Measurements from ENCODE around the gene CDH5. TPM values are rescaled to one million over a fixed set of nuclear protein-coding genes. Genes with fewer than 3 reads are reported as not detected.

The CDH5 gene
- total RNA-seq, 1 experiment from 2014 or later: 3.6 TPM

DNA sequence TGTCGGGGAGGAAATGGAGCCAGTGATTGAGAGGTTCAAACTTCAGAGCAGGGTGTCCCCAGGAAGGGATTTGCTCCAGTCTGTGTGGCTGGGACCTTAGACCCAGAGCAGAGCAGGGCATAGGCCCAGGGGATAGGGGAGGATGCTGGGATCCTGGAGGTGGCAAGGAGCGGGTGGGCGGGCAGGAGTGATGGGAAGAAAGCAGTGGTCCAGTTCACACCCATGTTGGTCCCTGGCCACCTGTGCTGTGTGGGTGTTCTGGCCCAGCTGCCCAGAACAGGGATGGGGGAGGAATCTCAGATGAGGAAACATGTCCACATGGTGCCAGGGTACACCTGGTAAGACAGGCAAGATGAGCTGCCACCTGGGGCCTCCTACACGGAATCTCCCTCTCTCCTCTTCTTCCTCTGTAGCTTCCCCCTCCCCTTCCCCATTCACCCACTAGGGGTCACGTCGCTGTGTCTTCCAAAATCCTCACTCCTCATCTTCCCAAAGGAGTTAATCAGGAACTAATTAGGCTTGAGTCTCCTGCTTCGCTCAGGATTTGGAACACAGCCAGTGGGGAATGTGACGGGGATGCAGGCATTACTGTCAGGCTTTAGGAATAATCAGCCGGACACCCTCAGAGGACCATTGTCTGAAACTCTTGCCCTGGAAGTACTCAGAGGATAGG, 62.9 kb downstream of the CDH5 start:
- no peak overlapping the region for H3K27ac ChIP-seq
- no peaks in the 10 kb centered on the region for H3K9me3 ChIP-seq (ENCODE audit: insufficient read depth, low read depth)
- H3K9me2 ChIP-seq (ENCODE audit: insufficient read depth): no peaks in the 10 kb centered on the region
- no peaks in the 10 kb centered on the region for H4K20me1 ChIP-seq (ENCODE audit: insufficient read depth)
- TF ChIP-seq, protein P1, sequence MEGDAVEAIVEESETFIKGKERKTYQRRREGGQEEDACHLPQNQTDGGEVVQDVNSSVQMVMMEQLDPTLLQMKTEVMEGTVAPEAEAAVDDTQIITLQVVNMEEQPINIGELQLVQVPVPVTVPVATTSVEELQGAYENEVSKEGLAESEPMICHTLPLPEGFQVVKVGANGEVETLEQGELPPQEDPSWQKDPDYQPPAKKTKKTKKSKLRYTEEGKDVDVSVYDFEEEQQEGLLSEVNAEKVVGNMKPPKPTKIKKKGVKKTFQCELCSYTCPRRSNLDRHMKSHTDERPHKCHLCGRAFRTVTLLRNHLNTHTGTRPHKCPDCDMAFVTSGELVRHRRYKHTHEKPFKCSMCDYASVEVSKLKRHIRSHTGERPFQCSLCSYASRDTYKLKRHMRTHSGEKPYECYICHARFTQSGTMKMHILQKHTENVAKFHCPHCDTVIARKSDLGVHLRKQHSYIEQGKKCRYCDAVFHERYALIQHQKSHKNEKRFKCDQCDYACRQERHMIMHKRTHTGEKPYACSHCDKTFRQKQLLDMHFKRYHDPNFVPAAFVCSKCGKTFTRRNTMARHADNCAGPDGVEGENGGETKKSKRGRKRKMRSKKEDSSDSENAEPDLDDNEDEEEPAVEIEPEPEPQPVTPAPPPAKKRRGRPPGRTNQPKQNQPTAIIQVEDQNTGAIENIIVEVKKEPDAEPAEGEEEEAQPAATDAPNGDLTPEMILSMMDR (conservative IDR thresholded peaks at IDR 0.05): no peak
- no peak for TF ChIP-seq EZH2 (IDR thresholded peaks at IDR 0.05; ENCODE audit: low read depth)
- CTCF ChIA-PET: no interaction called here
- DNase-seq: no peak
- H3F3A ChIP-seq (ENCODE audit: insufficient read depth, low read depth): peaks cover 8% of the 10 kb centered on the region; the same call in 1 of the 2 replicates
- peaks cover 15% of the 10 kb centered on the region for H3K4me1 ChIP-seq (replicated peaks; ENCODE audit: insufficient read depth)
- H3K27me3 ChIP-seq (ENCODE audit: insufficient read depth, low read depth): 0 out of 2 replicates have a peak, but pooled peaks cover 3% of the 10 kb centered on the region
- H3K4me2 ChIP-seq: no peak overlapping the region
- no peak overlapping the region for H2AFZ ChIP-seq
- no peaks in the 10 kb centered on the region for H3K36me3 ChIP-seq (ENCODE audit: low read depth)
- BruUV-seq (replicated peaks): no TSS peak
- intact Hi-C loops (cut with micrococcal nuclease; ENCODE audit: unreplicated experiment): no loop called here
- POLR2A ChIA-PET (ENCODE audit: unreplicated experiment): interaction anchor here (0.6 kb wide), 1 partner anchor 151 kb away, joined by 6 read pairs; no protein-coding TSS in a partner anchor
- H3K4me3 ChIP-seq: no peak overlapping the region
- H3K79me2 ChIP-seq (ENCODE audit: low read depth): no peaks in the 10 kb centered on the region

DNA sequence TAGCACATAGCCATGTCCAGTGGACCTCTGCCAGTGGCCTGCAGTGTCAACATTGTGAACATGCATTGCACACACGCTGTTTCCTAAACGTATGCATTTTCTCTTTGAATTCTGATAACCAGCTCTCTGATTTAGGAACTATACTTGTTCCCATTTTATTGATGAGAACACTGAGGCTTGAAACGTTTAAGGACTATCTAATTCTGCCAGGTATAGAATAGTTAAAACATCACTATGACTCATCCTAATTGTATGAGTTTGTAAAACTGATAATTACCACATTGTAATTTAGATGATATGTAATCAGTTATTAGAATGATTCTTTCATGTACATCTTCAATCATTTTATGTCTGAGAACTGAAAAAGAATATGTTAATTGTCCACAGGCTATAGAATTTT, 63.7 kb downstream of the CDH5 start:
- CTCF ChIA-PET: no interaction called here

DNA sequence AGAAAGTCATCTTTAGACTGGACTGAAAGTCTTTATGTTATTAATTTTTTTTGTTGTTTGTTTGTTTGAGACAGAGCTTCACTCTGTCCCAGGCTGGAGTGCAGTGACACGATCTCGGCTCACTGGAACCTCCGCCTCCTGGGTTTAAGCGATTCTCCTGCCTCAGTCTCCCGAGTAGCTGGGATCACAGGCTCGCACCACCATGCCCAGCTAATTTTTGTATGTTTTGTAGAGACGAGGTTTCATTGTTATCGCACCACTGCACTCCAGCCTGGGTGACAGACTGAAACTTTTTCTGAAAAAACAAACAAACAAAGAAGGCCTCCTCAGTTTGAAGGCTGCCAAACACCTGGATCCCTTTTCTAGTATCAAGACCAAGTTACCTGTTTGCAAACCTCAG, 65.3 kb downstream of the CDH5 start:
- H3K4me2 ChIP-seq: no peak overlapping the region
- H3K27me3 ChIP-seq (ENCODE audit: insufficient read depth, low read depth): no peaks in the 10 kb centered on the region
- no peak for DNase-seq
- no peaks in the 10 kb centered on the region for H3K9me2 ChIP-seq (ENCODE audit: insufficient read depth)
- H4K20me1 ChIP-seq (ENCODE audit: insufficient read depth): no peaks in the 10 kb centered on the region
- TF ChIP-seq, protein P1 (conservative IDR thresholded peaks at IDR 0.05): no peak
- no peak for TF ChIP-seq EZH2 (IDR thresholded peaks at IDR 0.05; ENCODE audit: low read depth)
- H3K4me1 ChIP-seq (replicated peaks; ENCODE audit: insufficient read depth): peaks cover 31% of the 10 kb centered on the region
- BruUV-seq (replicated peaks): no TSS peak
- POLR2A ChIA-PET (ENCODE audit: unreplicated experiment): no interaction called here
- H3K27ac ChIP-seq: no peak overlapping the region
- H2AFZ ChIP-seq: no peak overlapping the region
- CTCF ChIA-PET: no interaction called here
- intact Hi-C loops (cut with micrococcal nuclease; ENCODE audit: unreplicated experiment): no loop called here
- no peaks in the 10 kb centered on the region for H3K9me3 ChIP-seq (ENCODE audit: insufficient read depth, low read depth)
- H3K79me2 ChIP-seq (ENCODE audit: low read depth): no peaks in the 10 kb centered on the region
- peaks cover 17% of the 10 kb centered on the region; the same call in 1 of the 2 replicates for H3F3A ChIP-seq (ENCODE audit: insufficient read depth, low read depth)
- no peaks in the 10 kb centered on the region for H3K36me3 ChIP-seq (ENCODE audit: low read depth)
- no peak overlapping the region for H3K4me3 ChIP-seq

More for the DNA sequence above, 63.7 kb downstream of the CDH5 start:
- Histone ChIP-seq H3F3A (ENCODE audit: insufficient read depth, low read depth) (peaks cover 14% of the 10 kb centered on the region; the same call in 1 of the 2 replicates), H3K27ac (no peak overlapping the region), H3K4me1 (replicated peaks; ENCODE audit: insufficient read depth) (peaks cover 23% of the 10 kb centered on the region), H3K9me2 (ENCODE audit: insufficient read depth) (no peaks in the 10 kb centered on the region), H3K36me3 (ENCODE audit: low read depth) (no peaks in the 10 kb centered on the region), H3K9me3 (ENCODE audit: insufficient read depth, low read depth) (no peaks in the 10 kb centered on the region), H2AFZ (no peak overlapping the region), H3K27me3 (ENCODE audit: insufficient read depth, low read depth) (0 out of 2 replicates have a peak, but pooled peaks cover 3% of the 10 kb centered on the region), H3K4me3 (no peak overlapping the region), H3K79me2 (ENCODE audit: low read depth) (no peaks in the 10 kb centered on the region), H4K20me1 (ENCODE audit: insufficient read depth) (no peaks in the 10 kb centered on the region), H3K4me2 (no peak overlapping the region)
- no peak for DNase-seq
- TF ChIP-seq, protein P1 (conservative IDR thresholded peaks at IDR 0.05): no peak
- no peak for TF ChIP-seq EZH2 (IDR thresholded peaks at IDR 0.05; ENCODE audit: low read depth)
- intact Hi-C loops (cut with micrococcal nuclease; ENCODE audit: unreplicated experiment): no loop called here
- no TSS peak for BruUV-seq (replicated peaks)
- POLR2A ChIA-PET (ENCODE audit: unreplicated experiment): no interaction called here
